Nephron progenitor cell (in vitro differentiated cells): Measurements from ENCODE around the gene TCERG1L.
"Not testable (repeated sequence)": the region's sequence is repeated elsewhere in the genome, so short reads cannot be mapped to it uniquely, and the experiment has no call there.

ENCODE experiments used
- DNase-seq: peaks from one replicate; pipeline ENCODE4 v3.0.0; 2021
- H3K27ac Mint-ChIP-seq: 2 replicates; pipeline ENCODE4 v1.8.0; 2021; ENCODE audit warnings: mild to moderate bottlenecking, moderate library complexity, mixed read lengths
- H3K27me3 Mint-ChIP-seq: 2 replicates; pipeline ENCODE4 v1.8.0; 2021; ENCODE audit warnings: mild to moderate bottlenecking, low read depth, mixed read lengths; ENCODE audit not compliant: poor library complexity
- H3K36me3 Mint-ChIP-seq: 2 replicates; pipeline ENCODE4 v1.8.0; 2021; ENCODE audit warnings: low read depth, mixed read lengths
- H3K4me1 Mint-ChIP-seq: 2 replicates; pipeline ENCODE4 v1.8.0; 2021; ENCODE audit warnings: mixed read lengths
- H3K4me3 Mint-ChIP-seq: 2 replicates; pipeline ENCODE4 v1.8.0; 2021; ENCODE audit warnings: mild to moderate bottlenecking, moderate library complexity, mixed read lengths
- H3K9me3 Mint-ChIP-seq: 2 replicates; pipeline ENCODE4 v1.8.0; 2021; ENCODE audit warnings: mild to moderate bottlenecking, moderate library complexity, mixed read lengths
- CTCF ChIP-seq: fragments of 200-600 bp; sonication (generic); IDR thresholded peaks from 2 replicates; pipeline ENCODE4 v1.5.0; 2021; ENCODE audit warnings: antibody characterized with exemption

TCERG1L gene

GRCh38 chr10:131239450-131239849 is 72.1 kb downstream of the TCERG1L start:
- no peak overlapping the region for H3K4me3 Mint-ChIP-seq
- H3K27me3 Mint-ChIP-seq = peaks cover 15% of the 10 kb centered on the region
- no peaks in the 10 kb centered on the region for H3K36me3 Mint-ChIP-seq
- peaks cover under 1% of the 10 kb centered on the region for H3K9me3 Mint-ChIP-seq
- no peak overlapping the region for H3K27ac Mint-ChIP-seq
- H3K4me1 Mint-ChIP-seq = peaks cover 52% of the 10 kb centered on the region
- TF ChIP-seq CTCF = no peak
- no peak for DNase-seq

GRCh38 chr10:131238669-131239280 is 72.7 kb downstream of the TCERG1L start:
- Mint-ChIP-seq H3K4me3 (no peak overlapping the region), H3K36me3 (peaks cover 3% of the 10 kb centered on the region), H3K4me1 (peaks cover 49% of the 10 kb centered on the region), H3K27me3 (peaks cover 17% of the 10 kb centered on the region), H3K27ac (no peak overlapping the region), H3K9me3 (peaks cover 7% of the 10 kb centered on the region)
- DNase-seq = no peak
- TF ChIP-seq CTCF = no peak

GRCh38 chr10:131237991-131238651 is 73.4 kb downstream of the TCERG1L start:
- peaks cover 9% of the 10 kb centered on the region for H3K9me3 Mint-ChIP-seq
- H3K27me3 Mint-ChIP-seq = peaks cover 16% of the 10 kb centered on the region
- H3K36me3 Mint-ChIP-seq = peaks cover 5% of the 10 kb centered on the region
- no peak overlapping the region for H3K27ac Mint-ChIP-seq
- no peak for DNase-seq
- TF ChIP-seq CTCF = no peak
- H3K4me1 Mint-ChIP-seq = peaks cover 54% of the 10 kb centered on the region
- H3K4me3 Mint-ChIP-seq = no peak overlapping the region

- H3K27ac Mint-ChIP-seq, H3K36me3 Mint-ChIP-seq, DNase-seq, H3K4me3 Mint-ChIP-seq, H3K9me3 Mint-ChIP-seq, H3K27me3 Mint-ChIP-seq: not testable (repeated sequence)
- peaks cover 44% of the 10 kb centered on the region for H3K4me1 Mint-ChIP-seq
These were observed 76.9 kb downstream of the TCERG1L start for GRCh38 chr10:131234606-131235005.

- Mint-ChIP-seq H3K4me3 (no peak overlapping the region), H3K36me3 (peaks cover 5% of the 10 kb centered on the region), H3K27ac (no peak overlapping the region), H3K27me3 (peaks cover 8% of the 10 kb centered on the region), H3K9me3 (peaks cover 14% of the 10 kb centered on the region), H3K4me1 (peaks cover 35% of the 10 kb centered on the region)
- TF ChIP-seq CTCF = no peak
- DNase-seq = no peak
These were observed 77.8 kb downstream of the TCERG1L start for GRCh38 chr10:131233611-131234258.

GRCh38 chr10:131231965-131232541 is 79.5 kb downstream of the TCERG1L start:
- Mint-ChIP-seq H3K4me3 (no peak overlapping the region), H3K9me3 (peaks cover 14% of the 10 kb centered on the region), H3K36me3 (peaks cover 5% of the 10 kb centered on the region), H3K27me3 (peaks cover 11% of the 10 kb centered on the region), H3K4me1 (peaks cover 26% of the 10 kb centered on the region), H3K27ac (no peak overlapping the region)
- DNase-seq = no peak
- TF ChIP-seq CTCF = no peak
